ENCODE measurements around the gene SLC25A53.

- peak; percentile 71 for TF ChIP-seq CTCF (IDR thresholded peaks at IDR 0.05; ENCODE audit: poor library complexity, severe bottlenecking)
- TF ChIP-seq EZH2 (IDR thresholded peaks at IDR 0.05; ENCODE audit: borderline replicate concordance, insufficient read depth, low read length, poor library complexity, severe bottlenecking), result no peak
- no peak for TF ChIP-seq MXI1 (conservative IDR thresholded peaks at IDR 0.05; ENCODE audit: poor library complexity, severe bottlenecking)
- peak; percentile 76 for TF ChIP-seq SMC3 (conservative IDR thresholded peaks at IDR 0.05; ENCODE audit: poor library complexity)
- TF ChIP-seq RAD21 (conservative IDR thresholded peaks at IDR 0.05), result peak; percentile 65
- no peak for TF ChIP-seq EP300 (conservative IDR thresholded peaks at IDR 0.05; ENCODE audit: poor library complexity, severe bottlenecking)
- TF ChIP-seq, protein P1, sequence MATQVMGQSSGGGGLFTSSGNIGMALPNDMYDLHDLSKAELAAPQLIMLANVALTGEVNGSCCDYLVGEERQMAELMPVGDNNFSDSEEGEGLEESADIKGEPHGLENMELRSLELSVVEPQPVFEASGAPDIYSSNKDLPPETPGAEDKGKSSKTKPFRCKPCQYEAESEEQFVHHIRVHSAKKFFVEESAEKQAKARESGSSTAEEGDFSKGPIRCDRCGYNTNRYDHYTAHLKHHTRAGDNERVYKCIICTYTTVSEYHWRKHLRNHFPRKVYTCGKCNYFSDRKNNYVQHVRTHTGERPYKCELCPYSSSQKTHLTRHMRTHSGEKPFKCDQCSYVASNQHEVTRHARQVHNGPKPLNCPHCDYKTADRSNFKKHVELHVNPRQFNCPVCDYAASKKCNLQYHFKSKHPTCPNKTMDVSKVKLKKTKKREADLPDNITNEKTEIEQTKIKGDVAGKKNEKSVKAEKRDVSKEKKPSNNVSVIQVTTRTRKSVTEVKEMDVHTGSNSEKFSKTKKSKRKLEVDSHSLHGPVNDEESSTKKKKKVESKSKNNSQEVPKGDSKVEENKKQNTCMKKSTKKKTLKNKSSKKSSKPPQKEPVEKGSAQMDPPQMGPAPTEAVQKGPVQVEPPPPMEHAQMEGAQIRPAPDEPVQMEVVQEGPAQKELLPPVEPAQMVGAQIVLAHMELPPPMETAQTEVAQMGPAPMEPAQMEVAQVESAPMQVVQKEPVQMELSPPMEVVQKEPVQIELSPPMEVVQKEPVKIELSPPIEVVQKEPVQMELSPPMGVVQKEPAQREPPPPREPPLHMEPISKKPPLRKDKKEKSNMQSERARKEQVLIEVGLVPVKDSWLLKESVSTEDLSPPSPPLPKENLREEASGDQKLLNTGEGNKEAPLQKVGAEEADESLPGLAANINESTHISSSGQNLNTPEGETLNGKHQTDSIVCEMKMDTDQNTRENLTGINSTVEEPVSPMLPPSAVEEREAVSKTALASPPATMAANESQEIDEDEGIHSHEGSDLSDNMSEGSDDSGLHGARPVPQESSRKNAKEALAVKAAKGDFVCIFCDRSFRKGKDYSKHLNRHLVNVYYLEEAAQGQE (IDR thresholded peaks at IDR 0.05; ENCODE audit: borderline replicate concordance), result no peak
These were observed 58.5 kb downstream of the SLC25A53 start for GRCh38 chrX:104098151-104098808.

Data from neural cell (in vitro differentiated cells).